NCI-H187 treated with DMSO at 0.1 percent for 48 hours (cell line): Measurements from ENCODE around the gene KLC1.
A peak's percentile ranks its signal among the peaks of the same experiment; 100 is the strongest.
"Not testable (repeated sequence)": the region's sequence is repeated elsewhere in the genome, so short reads cannot be mapped to it uniquely, and the experiment has no call there.

Experiments
- DNase-seq: peaks from one replicate; lab custom pipeline; 2025; lab: John Stamatoyannopoulos, UW

Gene KLC1

GRCh38 chr14:103628684-103629502, at the start of gene KLC1:
Gene KLC1 (plus strand): TSS chr14:103629211. CDS start chr14:103654565, 25,354 bp downstream.
- no peak for DNase-seq

- DNase-seq: no peak
Observed at GRCh38 chr14:103581206-103581605, 47.8 kb upstream of the KLC1 start.

- DNase-seq: no peak
Observed at GRCh38 chr14:103581954-103582703, 46.9 kb upstream of the KLC1 start.

GRCh38 chr14:103584326-103584915, 44.6 kb upstream of the KLC1 start:
- DNase-seq: no peak

GRCh38 chr14:103593577-103593976, 35.4 kb upstream of the KLC1 start:
- no peak for DNase-seq

- DNase-seq: no peak
Observed at GRCh38 chr14:103594265-103594664, 34.7 kb upstream of the KLC1 start.

- DNase-seq: no peak
Observed at GRCh38 chr14:103597623-103598377, 31.2 kb upstream of the KLC1 start.

- DNase-seq: no peak
Observed at GRCh38 chr14:103600503-103600902, 28.5 kb upstream of the KLC1 start.

- no peak for DNase-seq
Observed at GRCh38 chr14:103604620-103605019, 24.4 kb upstream of the KLC1 start.

GRCh38 chr14:103606963-103607668, 21.9 kb upstream of the KLC1 start:
- peak; percentile 72 for DNase-seq

GRCh38 chr14:103607822-103608221, 21.2 kb upstream of the KLC1 start:
- DNase-seq: no peak

- DNase-seq: not testable (repeated sequence)
Observed at GRCh38 chr14:103609081-103609480, 19.9 kb upstream of the KLC1 start.

- no peak for DNase-seq
Observed at GRCh38 chr14:103611215-103611614, 17.8 kb upstream of the KLC1 start.

GRCh38 chr14:103613517-103613916, 15.5 kb upstream of the KLC1 start:
- DNase-seq: no peak

GRCh38 chr14:103616635-103617300, 12.2 kb upstream of the KLC1 start:
- DNase-seq: no peak

GRCh38 chr14:103619057-103619456, 10.0 kb upstream of the KLC1 start:
- no peak for DNase-seq

- no peak for DNase-seq
Observed at GRCh38 chr14:103621860-103622259, 7.2 kb upstream of the KLC1 start.

- no peak for DNase-seq
Observed at GRCh38 chr14:103623308-103623707, 5.7 kb upstream of the KLC1 start.

GRCh38 chr14:103623883-103624482, 5.0 kb upstream of the KLC1 start:
- no peak for DNase-seq

GRCh38 chr14:103624860-103625259, 4.2 kb upstream of the KLC1 start:
- DNase-seq: no peak
